Right lobe of liver (tissue), 4 donors: ENCODE data around the gene HELZ.

Experiments used
- POLR2A ChIP-seq: fragments of 450-650 bp; IDR thresholded peaks from one replicate; pipeline ENCODE4 v1.6.1; 2017; ENCODE audit warnings: antibody characterized with exemption, mild to moderate bottlenecking
- TF ChIP-seq, protein P1 (sequence below), 4 donors: fragments of 200-600 bp in 3 of 4; fragments of 450-650 bp in 1 of 4; IDR thresholded peaks; one replicate each; pipeline versions ENCODE4 v1.5.1 to v1.8.0; 2016 to 2022; ENCODE audit warnings: antibody characterized with exemption in 4 of 4, mild to moderate bottlenecking in 2 of 4
- donor health status: DM: no; HTN: no; CAD: no.
- donor health status: DM: no; HTN: no; CAD: no.
- donor health status: DM: no; HTN: yes; CAD: no.

DNA sequence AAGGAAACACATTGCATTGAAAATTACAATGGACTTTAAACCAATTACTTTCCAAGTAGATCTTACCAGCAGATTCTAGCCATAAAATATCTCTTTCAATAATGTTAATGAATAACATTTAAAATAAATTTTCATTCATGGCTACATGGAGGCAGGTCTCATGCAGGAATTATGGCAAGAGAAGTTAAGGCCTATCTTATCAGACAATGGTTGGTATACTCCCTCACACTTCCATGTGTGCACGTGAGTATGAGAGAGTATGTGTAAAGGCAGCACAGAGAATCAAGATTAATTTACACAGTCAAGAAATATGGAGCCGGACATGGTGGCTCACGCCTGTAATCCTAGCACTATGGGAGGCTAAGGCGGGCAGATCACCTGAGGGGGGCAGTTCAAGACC, 76.5 kb downstream of the HELZ start:
- TF ChIP-seq, protein P1, sequence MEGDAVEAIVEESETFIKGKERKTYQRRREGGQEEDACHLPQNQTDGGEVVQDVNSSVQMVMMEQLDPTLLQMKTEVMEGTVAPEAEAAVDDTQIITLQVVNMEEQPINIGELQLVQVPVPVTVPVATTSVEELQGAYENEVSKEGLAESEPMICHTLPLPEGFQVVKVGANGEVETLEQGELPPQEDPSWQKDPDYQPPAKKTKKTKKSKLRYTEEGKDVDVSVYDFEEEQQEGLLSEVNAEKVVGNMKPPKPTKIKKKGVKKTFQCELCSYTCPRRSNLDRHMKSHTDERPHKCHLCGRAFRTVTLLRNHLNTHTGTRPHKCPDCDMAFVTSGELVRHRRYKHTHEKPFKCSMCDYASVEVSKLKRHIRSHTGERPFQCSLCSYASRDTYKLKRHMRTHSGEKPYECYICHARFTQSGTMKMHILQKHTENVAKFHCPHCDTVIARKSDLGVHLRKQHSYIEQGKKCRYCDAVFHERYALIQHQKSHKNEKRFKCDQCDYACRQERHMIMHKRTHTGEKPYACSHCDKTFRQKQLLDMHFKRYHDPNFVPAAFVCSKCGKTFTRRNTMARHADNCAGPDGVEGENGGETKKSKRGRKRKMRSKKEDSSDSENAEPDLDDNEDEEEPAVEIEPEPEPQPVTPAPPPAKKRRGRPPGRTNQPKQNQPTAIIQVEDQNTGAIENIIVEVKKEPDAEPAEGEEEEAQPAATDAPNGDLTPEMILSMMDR (IDR thresholded peaks at IDR 0.05), result no peak
- no peak for TF ChIP-seq POLR2A
